Measurements from ENCODE around the gene UNC5A.

- TF ChIP-seq ZFP30 (CRISPR knock-in tag; IDR thresholded peaks at IDR 0.05) (no peak), ARNTL (CRISPR knock-in tag; IDR thresholded peaks at IDR 0.05; ENCODE audit: borderline replicate concordance, low read depth) (no peak), PATZ1 (CRISPR knock-in tag; IDR thresholded peaks at IDR 0.05; ENCODE audit: borderline replicate concordance) (no peak), ZNF565 (CRISPR knock-in tag; conservative IDR thresholded peaks at IDR 0.05; ENCODE audit: low read depth) (no peak)
Measured at GRCh38 chr5:176851380-176851779, 41.0 kb downstream of the UNC5A start.

All from SK-N-SH treated with all-trans-retinoic acid at 6 μM for 48 hours (cell line).